ENCODE data around the gene ACAP3. TPM values are rescaled to one million over a fixed set of nuclear protein-coding genes. Genes with fewer than 3 reads are reported as not detected.

The ACAP3 gene
- total and polyA plus RNA-seq, 8 donors, result 30.8 to 73.6 (median 44.2) TPM

GRCh38 chr1:1328254-1328653, 20.5 kb upstream of the ACAP3 start:
- intact Hi-C loops (cut with DNase I), result no loop called here
- Histone ChIP-seq H3K9me3 (no peaks in the 10 kb centered on the region), H3K27me3 (no peaks in the 10 kb centered on the region), H3K36me3 (peaks cover 0 to 26% of the 10 kb centered on the region in 2 donors), H3K4me1 (peaks cover 12 to 34% of the 10 kb centered on the region in 2 donors), H3K4me3 (no peak overlapping the region), H3K27ac (no peak overlapping the region)
- no peak for DNase-seq
- no peak for TF ChIP-seq CTCF (IDR thresholded peaks at IDR 0.05)
- ATAC-seq, result no peak

- H3K36me3 ChIP-seq, result peaks cover 0 to 26% of the 10 kb centered on the region in 2 donors
- H3K27me3 ChIP-seq, result no peaks in the 10 kb centered on the region
- H3K9me3 ChIP-seq, result no peaks in the 10 kb centered on the region
- no peak overlapping the region for H3K27ac ChIP-seq
- H3K4me1 ChIP-seq, result peaks cover 12 to 40% of the 10 kb centered on the region in 2 donors
- H3K4me3 ChIP-seq, result no peak overlapping the region
- ATAC-seq (no peak), DNase-seq (no peak)
- intact Hi-C loops (cut with DNase I), result no loop called here
- no peak for TF ChIP-seq CTCF (IDR thresholded peaks at IDR 0.05)
These were observed 19.6 kb upstream of the ACAP3 start for GRCh38 chr1:1327291-1327690.

GRCh38 chr1:1326075-1326605, 18.4 kb upstream of the ACAP3 start:
- Histone ChIP-seq H3K4me3 (peak overlapping the region in 1 of 2 donors; percentile 97), H3K27ac (peak overlapping the region in 1 of 2 donors; percentile 86), H3K9me3 (no peaks in the 10 kb centered on the region), H3K27me3 (no peaks in the 10 kb centered on the region), H3K4me1 (peaks cover 12 to 46% of the 10 kb centered on the region in 2 donors), H3K36me3 (peaks cover 0 to 32% of the 10 kb centered on the region in 2 donors)
- intact Hi-C loops (cut with DNase I), result no loop called here
- no peak for TF ChIP-seq CTCF (IDR thresholded peaks at IDR 0.05)
- no peak for ATAC-seq
- DNase-seq, result no peak

- H3K27me3 ChIP-seq, result no peaks in the 10 kb centered on the region
- peak overlapping the region; percentile 97 to 100 for H3K4me3 ChIP-seq
- peaks cover 12 to 46% of the 10 kb centered on the region in 2 donors for H3K4me1 ChIP-seq
- no peaks in the 10 kb centered on the region for H3K9me3 ChIP-seq
- no peak for TF ChIP-seq CTCF (IDR thresholded peaks at IDR 0.05)
- peaks cover 0 to 39% of the 10 kb centered on the region in 2 donors for H3K36me3 ChIP-seq
- intact Hi-C loops (cut with DNase I), result no loop called here
- peak overlapping the region; percentile 82 to 86 for H3K27ac ChIP-seq
- DNase-seq (no peak), ATAC-seq (peak; percentile 40)
These were observed 17.8 kb upstream of the ACAP3 start for GRCh38 chr1:1325288-1326074.

GRCh38 chr1:1324524-1325287, 17.0 kb upstream of the ACAP3 start, which contains the start of the genes CPTP and INTS11:
TSS of gene CPTP (plus strand) at chr1:1324802. CDS start at chr1:1326911, 2,109 bp downstream.
TSS of gene INTS11 (minus strand) at chr1:1324660. CDS start at chr1:1324608, 52 bp downstream.
- TF ChIP-seq CTCF (IDR thresholded peaks at IDR 0.05), result no peak
- Histone ChIP-seq H3K9me3 (no peaks in the 10 kb centered on the region), H3K27me3 (no peaks in the 10 kb centered on the region), H3K4me1 (peaks cover 12 to 49% of the 10 kb centered on the region in 2 donors), H3K36me3 (peaks cover 0 to 46% of the 10 kb centered on the region in 2 donors), H3K27ac (peak within 1 kb of the TSS; percentile 82 to 86), H3K4me3 (peak within 1 kb of the TSS; percentile 97 to 100)
- intact Hi-C loops (cut with DNase I), result no loop called here
- ATAC-seq, result peak; percentile 92
- peak; percentile 85 to 95 (median 94) for DNase-seq

All from left lung (tissue), 10 donors.